Measurements from ENCODE around the gene TSPAN18.

The TSPAN18 gene

GRCh38 chr11:44962464-44962863 is 235.7 kb downstream of the TSPAN18 start:
- in situ Hi-C loops (cut with HindIII; ENCODE audit: low sequenced_read_pairs) = no loop called here
- no peak for DNase-seq (ENCODE audit: low read depth, low spot score)
- no peak overlapping the region for H3K4me3 ChIP-seq (ENCODE audit: low read depth, low read length)
- TF ChIP-seq CTCF (IDR thresholded peaks at IDR 0.05; ENCODE audit: low read depth, low read length) = no peak

GRCh38 chr11:44963136-44963535 is 236.4 kb downstream of the TSPAN18 start:
- in situ Hi-C loops (cut with HindIII; ENCODE audit: low sequenced_read_pairs) = no loop called here
- no peak overlapping the region for H3K4me3 ChIP-seq (ENCODE audit: low read depth, low read length)
- no peak for DNase-seq (ENCODE audit: low read depth, low spot score)
- no peak for TF ChIP-seq CTCF (IDR thresholded peaks at IDR 0.05; ENCODE audit: low read depth, low read length)

- in situ Hi-C loops (cut with HindIII; ENCODE audit: low sequenced_read_pairs) = no loop called here
- no peak overlapping the region for H3K4me3 ChIP-seq (ENCODE audit: low read depth, low read length)
- no peak for TF ChIP-seq CTCF (IDR thresholded peaks at IDR 0.05; ENCODE audit: low read depth, low read length)
- no peak for DNase-seq (ENCODE audit: low read depth, low spot score)
Observed at GRCh38 chr11:44963948-44964347, 237.2 kb downstream of the TSPAN18 start.

GRCh38 chr11:44964526-44965209 is 237.9 kb downstream of the TSPAN18 start:
- no peak for TF ChIP-seq CTCF (IDR thresholded peaks at IDR 0.05; ENCODE audit: low read depth, low read length)
- in situ Hi-C loops (cut with HindIII; ENCODE audit: low sequenced_read_pairs) = no loop called here
- no peak overlapping the region for H3K4me3 ChIP-seq (ENCODE audit: low read depth, low read length)

GRCh38 chr11:44966694-44967093 is 239.9 kb downstream of the TSPAN18 start:
- in situ Hi-C loops (cut with HindIII; ENCODE audit: low sequenced_read_pairs) = no loop called here
- DNase-seq (ENCODE audit: low read depth, low spot score) = no peak
- H3K4me3 ChIP-seq (ENCODE audit: low read depth, low read length) = no peak overlapping the region
- no peak for TF ChIP-seq CTCF (IDR thresholded peaks at IDR 0.05; ENCODE audit: low read depth, low read length)

More at GRCh38 chr11:44964526-44965209, 237.9 kb downstream of the TSPAN18 start:
- DNase-seq (ENCODE audit: low read depth, low spot score) = no peak

- no peak for TF ChIP-seq CTCF (IDR thresholded peaks at IDR 0.05; ENCODE audit: low read depth, low read length)
- in situ Hi-C loops (cut with HindIII; ENCODE audit: low sequenced_read_pairs) = no loop called here
- no peak overlapping the region for H3K4me3 ChIP-seq (ENCODE audit: low read depth, low read length)
Observed at GRCh38 chr11:44967930-44968496, 241.3 kb downstream of the TSPAN18 start.

More at GRCh38 chr11:44967930-44968496, 241.3 kb downstream of the TSPAN18 start:
- no peak for DNase-seq (ENCODE audit: low read depth, low spot score)
